OCI-LY1 (cell line): ENCODE data around the gene TCAF1.

Experiments
- CTCF ChIP-seq: fragments of 200-600 bp; sonication (generic), shearing (Covaris generic); IDR thresholded peaks from 2 replicates; pipeline ENCODE4 v1.5.1; 2017; ENCODE audit warnings: mild to moderate bottlenecking, antibody characterized with exemption, low read length, moderate library complexity, mixed read lengths
- EZH2 ChIP-seq: fragments of 200-600 bp; sonication (generic), shearing (Covaris generic); IDR thresholded peaks from 2 replicates; pipeline ENCODE4 v1.8.0; 2017; ENCODE audit warnings: borderline replicate concordance, mixed run types, mild to moderate bottlenecking, antibody characterized with exemption, low read length, moderate library complexity, mixed read lengths

GRCh38 chr7:143885951-143886350 lies 16.0 kb downstream of the TCAF1 start:
- no peak for TF ChIP-seq CTCF
- no peak for TF ChIP-seq EZH2
